ENCODE measurements around the gene PTTG1IP. TPM values are rescaled to one million over a fixed set of nuclear protein-coding genes. Genes with fewer than 3 reads are reported as not detected.
A peak's percentile ranks its signal among the peaks of the same experiment; 100 is the strongest.

The PTTG1IP gene
- total and polyA plus RNA-seq, 10 of the 15 experiments (the other 5 are each of a cell fraction or from before 2014, with no cell fraction given): 2.4 to 56.4 (median 44.4) TPM

GRCh38 chr21:44874497-44875315, 1.2 kb upstream of the PTTG1IP start (continued):
- TF ChIP-seq BHLHE40 (IDR thresholded peaks at IDR 0.05; ENCODE audit: borderline replicate concordance in 1 of 2, low read depth in 2 of 2, low read length in 1 of 2): 0 out of 4 replicates have a peak, but pooled peaks of 1 of the 2 experiments have one; percentile 23
- TF ChIP-seq GATAD2B (conservative IDR thresholded peaks at IDR 0.05; ENCODE audit: low read depth): no peak
- no peak for TF ChIP-seq NR2C2 (IDR thresholded peaks at IDR 0.05; ENCODE audit: borderline replicate concordance, control insufficient read depth, insufficient read length, low read depth)
- TF ChIP-seq JUNB (IDR thresholded peaks at IDR 0.05): no peak
- TF ChIP-seq ATF7 (IDR thresholded peaks at IDR 0.05; ENCODE audit: low read depth): no peak
- no peak for TF ChIP-seq SMAD5 (IDR thresholded peaks at IDR 0.05; ENCODE audit: low read depth)
- TF ChIP-seq IKZF2 (IDR thresholded peaks at IDR 0.05): 0 out of 4 replicates have a peak, but pooled peaks of 1 of the 2 experiments have one; percentile 8
- no peak for TF ChIP-seq SUPT20H (IDR thresholded peaks at IDR 0.05; ENCODE audit: borderline replicate concordance, control insufficient read depth, low read depth, low read length)
- TF ChIP-seq MEF2A (IDR thresholded peaks at IDR 0.05; ENCODE audit: insufficient read depth, low read depth, low read length): no peak
- peak; percentile 52 for TF ChIP-seq POLR2A (IDR thresholded peaks at IDR 0.05; ENCODE audit: low read depth, low read length)
- no peak for TF ChIP-seq PAX5 (IDR thresholded peaks at IDR 0.05; ENCODE audit: borderline replicate concordance, low read depth, low read length)
- no peak for TF ChIP-seq TBL1XR1 (IDR thresholded peaks at IDR 0.05; ENCODE audit: low read depth, low read length)
- no peak for TF ChIP-seq BACH1 (IDR thresholded peaks at IDR 0.05; ENCODE audit: borderline replicate concordance)
- no peak for TF ChIP-seq SIX5 (IDR thresholded peaks at IDR 0.05; ENCODE audit: low read depth, low read length, severe bottlenecking)
- TF ChIP-seq SPI1 (IDR thresholded peaks at IDR 0.05; ENCODE audit: borderline replicate concordance, insufficient read depth, low read depth, low read length): no peak
- no peak for TF ChIP-seq MTA3 (IDR thresholded peaks at IDR 0.05; ENCODE audit: borderline replicate concordance, low read length)
- no peak for TF ChIP-seq EED (IDR thresholded peaks at IDR 0.05; ENCODE audit: low read depth)
- no peak for TF ChIP-seq KAT2A (conservative IDR thresholded peaks at IDR 0.05; ENCODE audit: control insufficient read depth, low read depth, low read length)
- no peak for TF ChIP-seq ZNF687 (IDR thresholded peaks at IDR 0.05)
- TF ChIP-seq NKRF (conservative IDR thresholded peaks at IDR 0.05): 0 out of 2 replicates have a peak, but pooled peaks have one; percentile 1
- TF ChIP-seq SUZ12 (IDR thresholded peaks at IDR 0.05; ENCODE audit: unreplicated experiment): no peak
